ENCODE results near the gene GPR146. TPM values are rescaled to one million over a fixed set of nuclear protein-coding genes. Genes with fewer than 3 reads are reported as not detected.

Gene GPR146
- total and polyA plus RNA-seq, 2 donors from 2014 or later: 7.6 to 10.3 TPM

- H3K27me3 ChIP-seq (ENCODE audit: control insufficient read depth, insufficient read depth, low read length): no peaks in the 10 kb centered on the region
- no peak overlapping the region for H3K9ac ChIP-seq (ENCODE audit: low read length in 3 of 3)
- peaks cover 4 to 16% (median 14%) of the 10 kb centered on the region in 3 donors for H3K4me1 ChIP-seq (ENCODE audit: control insufficient read depth in 2 of 3, insufficient read depth in 2 of 3, low read depth in 1 of 3, low read length in 3 of 3)
- H3K36me3 ChIP-seq (ENCODE audit: control insufficient read depth in 2 of 3, insufficient read depth in 3 of 3, low read length in 3 of 3): no peaks in the 10 kb centered on the region
- H3K27ac ChIP-seq (ENCODE audit: low read depth in 2 of 2, low read length in 2 of 2): no peak overlapping the region
- no peaks in the 10 kb centered on the region for H3K9me3 ChIP-seq (ENCODE audit: control insufficient read depth in 2 of 3, insufficient read depth in 1 of 3, low read length in 3 of 3)
- no peak for FAIRE-seq
- intact Hi-C loops (cut with DNase I): no loop called here
- no peak for DNase-seq
- H3K4me3 ChIP-seq (ENCODE audit: low read length in 3 of 3): peak overlapping the region; percentile 15 to 60 (median 33)
- no peak for TF ChIP-seq CTCF (IDR thresholded peaks at IDR 0.05; ENCODE audit: borderline replicate concordance, extremely low read depth, insufficient read depth)
Observed at GRCh38 chr7:1087465-1087814, 43.1 kb downstream of the GPR146 start.

- FAIRE-seq: no peak
- peak within 1 kb of the TSS in 1 of 3 donors; percentile 40 for H3K9ac ChIP-seq (ENCODE audit: low read length in 3 of 3)
- TF ChIP-seq CTCF (IDR thresholded peaks at IDR 0.05; ENCODE audit: borderline replicate concordance, extremely low read depth, insufficient read depth): no peak
- peak within 1 kb of the TSS; percentile 25 to 60 (median 33) for H3K4me3 ChIP-seq (ENCODE audit: low read length in 3 of 3)
- H3K36me3 ChIP-seq (ENCODE audit: control insufficient read depth in 2 of 3, insufficient read depth in 3 of 3, low read length in 3 of 3): no peaks in the 10 kb centered on the region
- peaks cover 4 to 18% (median 16%) of the 10 kb centered on the region in 3 donors for H3K4me1 ChIP-seq (ENCODE audit: control insufficient read depth in 2 of 3, insufficient read depth in 2 of 3, low read depth in 1 of 3, low read length in 3 of 3)
- peak within 1 kb of the TSS in 1 of 2 donors; percentile 41 for H3K27ac ChIP-seq (ENCODE audit: low read depth in 2 of 2, low read length in 2 of 2)
- H3K9me3 ChIP-seq (ENCODE audit: control insufficient read depth in 2 of 3, insufficient read depth in 1 of 3, low read length in 3 of 3): no peaks in the 10 kb centered on the region
- no peaks in the 10 kb centered on the region for H3K27me3 ChIP-seq (ENCODE audit: control insufficient read depth, insufficient read depth, low read length)
- peak; percentile 74 to 81 (median 79) for DNase-seq
- intact Hi-C loops (cut with DNase I): no loop called here
Observed at GRCh38 chr7:1087952-1088920, 43.9 kb downstream of the GPR146 start, which contains the start of gene GPER1. GPER1 (plus strand) TSS chr7:1088113; CDS start chr7:1091729, 3,616 bp downstream.

GRCh38 chr7:1090236-1090635 is 45.9 kb downstream of the GPR146 start:
- H3K4me3 ChIP-seq (ENCODE audit: low read length in 3 of 3): no peak overlapping the region
- H3K27ac ChIP-seq (ENCODE audit: low read depth in 2 of 2, low read length in 2 of 2): no peak overlapping the region
- H3K9ac ChIP-seq (ENCODE audit: low read length in 3 of 3): no peak overlapping the region
- no peaks in the 10 kb centered on the region for H3K36me3 ChIP-seq (ENCODE audit: control insufficient read depth in 2 of 3, insufficient read depth in 3 of 3, low read length in 3 of 3)
- H3K9me3 ChIP-seq (ENCODE audit: control insufficient read depth in 2 of 3, insufficient read depth in 1 of 3, low read length in 3 of 3): no peaks in the 10 kb centered on the region
- no peaks in the 10 kb centered on the region for H3K27me3 ChIP-seq (ENCODE audit: control insufficient read depth, insufficient read depth, low read length)
- intact Hi-C loops (cut with DNase I): no loop called here
- peak in 2 of 5 donors; percentile 47 to 68 for DNase-seq
- no peak for FAIRE-seq
- peaks cover 5 to 29% (median 18%) of the 10 kb centered on the region in 3 donors for H3K4me1 ChIP-seq (ENCODE audit: control insufficient read depth in 2 of 3, insufficient read depth in 2 of 3, low read depth in 1 of 3, low read length in 3 of 3)
- no peak for TF ChIP-seq CTCF (IDR thresholded peaks at IDR 0.05; ENCODE audit: borderline replicate concordance, extremely low read depth, insufficient read depth)

Data from kidney (tissue), 14 donors.